NCI-H1694 treated with DMSO at 0.1 percent for 48 hours (cell line): ENCODE results near the gene CHRNA7.

Experiments used
- DNase-seq: peaks from one replicate; lab custom pipeline; 2025; lab: John Stamatoyannopoulos, UW

Gene CHRNA7

GRCh38 chr15:32029862-32030781 lies at the start of gene CHRNA7:
Gene CHRNA7 (plus strand): TSS chr15:32030515. CDS start chr15:32030595, 80 bp downstream.
- peak; percentile 12 for DNase-seq

DNA sequence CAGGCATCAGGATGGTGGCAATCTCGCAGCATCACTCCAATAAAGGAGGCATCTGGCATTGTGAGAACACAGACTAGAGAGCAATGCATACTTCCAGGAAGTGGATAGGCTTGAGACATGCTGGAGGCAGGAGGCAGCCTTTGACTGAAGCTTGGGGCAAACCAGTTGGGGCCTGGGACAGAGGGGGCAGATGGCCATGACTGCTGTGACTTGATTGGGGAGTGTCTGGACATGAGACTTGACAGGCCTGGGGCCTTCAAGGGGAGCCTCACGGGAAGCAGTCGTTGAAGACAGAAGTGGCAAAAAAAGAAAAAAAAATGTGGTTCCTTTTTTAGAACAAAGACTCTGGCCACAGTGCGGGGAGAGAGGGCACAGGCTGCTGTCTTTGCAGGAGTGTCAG lies 44.7 kb upstream of the CHRNA7 start:
- no peak for DNase-seq

- DNase-seq = no peak
Observed at GRCh38 chr15:31993062-31993461, 37.3 kb upstream of the CHRNA7 start.

DNA sequence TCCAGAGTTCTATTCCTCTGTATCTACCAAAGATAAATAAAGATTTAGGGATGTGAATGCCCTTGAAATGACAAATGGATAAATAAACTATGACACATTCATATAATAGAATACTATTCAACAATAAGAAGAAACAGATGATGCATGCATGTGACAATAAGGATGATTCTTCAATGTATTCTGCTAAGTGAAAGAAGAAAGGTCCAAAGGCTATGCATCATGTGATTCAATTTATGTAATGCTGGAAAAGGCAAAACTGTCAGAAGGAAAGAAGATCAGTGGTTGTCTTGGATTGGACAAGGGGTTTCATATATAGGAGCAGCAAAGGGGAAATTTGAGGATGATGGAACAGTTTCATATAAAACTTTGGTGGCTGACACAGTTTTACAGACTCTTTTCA lies 32.6 kb upstream of the CHRNA7 start:
- no peak for DNase-seq

DNA sequence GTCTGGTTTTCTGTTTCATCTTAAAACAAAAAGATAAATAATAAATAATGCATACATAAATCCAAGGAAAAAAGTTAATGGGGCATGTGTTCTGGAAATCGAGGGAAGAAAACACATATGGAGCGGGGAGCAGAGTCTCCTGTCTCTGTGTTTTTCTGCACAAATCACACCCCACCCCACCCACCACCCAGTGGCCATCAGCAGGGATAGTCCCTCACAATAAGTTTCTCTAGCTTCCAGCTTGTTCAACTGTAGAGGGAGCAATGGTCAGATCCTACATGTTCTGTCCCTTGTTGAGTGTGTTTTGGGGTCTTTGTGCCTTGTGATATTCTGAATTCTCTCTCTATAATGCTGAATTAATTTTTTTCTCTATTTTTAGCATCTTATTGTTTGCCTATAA lies 26.8 kb upstream of the CHRNA7 start:
- no peak for DNase-seq

DNA sequence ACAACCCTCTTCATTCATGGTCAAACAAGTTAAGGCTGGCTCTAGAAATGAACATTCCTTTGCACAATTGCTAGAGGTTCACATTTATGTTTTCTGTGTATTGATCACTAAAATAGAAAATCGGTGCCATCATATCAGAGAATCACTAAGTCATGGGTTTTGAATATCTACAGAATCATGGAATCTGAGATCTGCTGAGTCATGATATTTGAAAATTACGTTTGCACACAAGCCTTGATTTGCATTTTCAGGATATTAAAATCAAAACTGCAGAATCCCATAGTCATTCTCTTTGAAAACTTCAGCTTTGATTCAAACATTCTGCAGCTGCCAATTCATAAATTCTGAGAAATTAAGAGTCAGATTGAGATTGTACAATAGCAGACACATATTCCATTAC lies 26.1 kb upstream of the CHRNA7 start:
- no peak for DNase-seq

DNA sequence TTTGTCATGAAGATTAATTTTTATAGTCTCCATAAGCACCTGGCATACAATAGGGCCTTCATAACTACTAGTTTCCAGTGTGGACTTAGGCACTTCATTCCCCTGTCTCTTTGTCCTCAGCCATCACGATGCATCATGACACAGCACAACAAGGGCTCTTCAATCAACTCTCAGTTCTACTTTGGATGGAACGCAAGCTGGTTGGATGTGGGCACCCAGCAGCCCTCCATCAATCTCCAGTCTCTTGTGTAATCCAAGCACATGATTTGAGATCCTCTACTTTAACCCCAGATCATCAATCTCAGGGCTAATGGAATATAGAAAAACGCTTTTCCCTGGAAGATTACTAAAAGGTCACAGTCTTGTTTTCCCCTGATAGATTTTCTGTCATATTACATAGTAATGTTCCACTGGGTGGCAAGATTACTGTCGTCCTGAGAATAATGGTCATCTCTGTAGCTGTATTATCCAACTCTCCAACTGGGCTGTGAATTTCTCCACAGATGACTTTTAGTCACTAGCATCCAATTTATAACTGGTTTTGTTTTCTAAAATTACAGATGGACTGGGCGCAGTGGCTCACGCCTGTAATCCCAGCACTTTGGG lies 22.9 kb upstream of the CHRNA7 start:
- no peak for DNase-seq

GRCh38 chr15:32014953-32015352 lies 15.4 kb upstream of the CHRNA7 start:
- DNase-seq = no peak

DNA sequence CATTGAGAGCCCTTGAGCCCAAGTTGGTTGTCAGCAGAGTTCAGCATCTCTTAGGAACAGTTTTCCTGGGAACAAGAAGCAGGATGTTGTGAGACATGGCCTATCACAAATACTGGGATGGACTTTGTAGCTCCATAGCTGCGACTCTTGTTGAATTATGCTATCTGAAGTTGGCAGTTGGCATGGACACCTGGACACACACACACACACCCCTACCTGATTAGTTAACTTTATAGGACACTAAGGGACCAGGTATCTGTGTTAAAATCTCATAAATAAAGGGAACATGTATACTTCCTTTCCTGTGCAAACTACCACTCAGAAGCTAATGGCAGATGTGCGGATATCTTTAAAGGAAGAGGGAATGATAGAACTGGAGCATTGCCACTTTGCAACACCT lies 10.2 kb upstream of the CHRNA7 start:
- DNase-seq = no peak

- peak; percentile 0 for DNase-seq
Observed at GRCh38 chr15:32028921-32029320, 1.4 kb upstream of the CHRNA7 start.

DNA sequence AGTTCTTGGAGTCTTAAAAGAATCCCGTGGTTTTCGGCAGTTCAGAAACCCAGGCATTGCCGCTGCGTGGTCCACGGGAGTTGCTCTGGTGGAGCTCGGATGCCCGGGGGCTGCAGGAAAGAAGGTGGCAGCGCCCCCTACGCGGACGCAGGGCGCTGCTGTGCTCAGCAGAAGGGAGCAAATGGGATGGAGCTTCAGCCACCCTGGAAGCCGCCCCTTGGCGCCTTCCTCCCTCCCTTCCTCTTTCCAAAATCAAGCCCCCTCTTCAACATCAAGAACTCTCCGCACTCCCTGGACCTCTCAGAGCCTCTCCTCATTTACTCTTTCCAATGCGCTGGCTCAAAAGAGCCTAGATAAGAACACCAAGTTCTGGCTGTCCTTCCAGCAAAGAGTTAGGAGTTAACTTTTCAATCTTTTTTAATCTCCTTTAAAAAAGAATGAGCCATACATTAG lies 880 bp upstream of the CHRNA7 start:
- DNase-seq = peak; percentile 0

DNA sequence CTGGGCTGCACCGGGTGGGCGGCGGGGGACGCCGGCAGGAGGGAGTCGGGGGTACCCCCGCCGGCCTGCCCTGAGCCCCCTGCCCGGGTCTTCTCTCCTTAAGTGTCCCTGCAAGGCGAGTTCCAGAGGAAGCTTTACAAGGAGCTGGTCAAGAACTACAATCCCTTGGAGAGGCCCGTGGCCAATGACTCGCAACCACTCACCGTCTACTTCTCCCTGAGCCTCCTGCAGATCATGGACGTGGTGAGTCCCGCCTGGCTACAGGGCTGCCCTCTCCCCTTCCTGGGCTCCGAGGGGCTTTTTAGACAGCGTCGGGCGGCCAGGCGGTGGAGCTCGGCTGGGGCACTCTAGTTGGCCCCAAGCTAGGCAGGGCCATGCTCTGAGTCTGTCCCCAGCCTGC lies 480 bp downstream of the CHRNA7 start:
- no peak for DNase-seq

DNA sequence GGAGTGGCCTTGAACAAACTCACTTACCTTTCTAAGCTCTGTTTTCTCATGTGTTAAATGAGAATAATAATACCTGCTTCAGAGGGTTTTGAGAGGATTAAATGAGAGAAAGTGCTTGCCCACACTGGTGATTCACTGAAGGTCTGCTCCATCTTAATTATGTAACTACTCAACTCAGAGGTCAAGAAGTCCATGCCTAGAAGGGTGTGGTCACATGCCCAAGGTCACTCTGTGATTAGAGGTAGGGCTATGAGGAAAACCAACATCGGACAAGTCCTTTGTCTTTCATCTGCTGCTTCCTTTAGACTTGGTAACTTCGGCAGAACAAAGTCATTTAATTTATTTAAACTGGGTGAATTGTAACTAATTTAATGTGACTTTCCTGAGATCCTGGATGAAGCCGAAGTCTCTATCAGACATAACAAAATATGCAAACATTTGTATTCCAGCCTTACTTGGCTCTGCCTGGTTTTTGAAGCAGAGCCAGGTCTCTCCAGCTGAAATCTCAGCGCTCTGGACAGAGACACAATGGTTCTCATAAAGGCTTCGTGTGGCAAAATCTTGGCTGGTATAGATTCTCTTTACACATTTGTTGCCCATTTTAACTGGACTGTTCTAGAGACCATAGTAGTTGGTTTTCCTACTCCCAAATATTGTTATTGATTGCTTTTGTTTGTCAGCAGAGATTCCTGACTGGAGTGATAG lies 3.0 kb downstream of the CHRNA7 start:
- no peak for DNase-seq

DNA sequence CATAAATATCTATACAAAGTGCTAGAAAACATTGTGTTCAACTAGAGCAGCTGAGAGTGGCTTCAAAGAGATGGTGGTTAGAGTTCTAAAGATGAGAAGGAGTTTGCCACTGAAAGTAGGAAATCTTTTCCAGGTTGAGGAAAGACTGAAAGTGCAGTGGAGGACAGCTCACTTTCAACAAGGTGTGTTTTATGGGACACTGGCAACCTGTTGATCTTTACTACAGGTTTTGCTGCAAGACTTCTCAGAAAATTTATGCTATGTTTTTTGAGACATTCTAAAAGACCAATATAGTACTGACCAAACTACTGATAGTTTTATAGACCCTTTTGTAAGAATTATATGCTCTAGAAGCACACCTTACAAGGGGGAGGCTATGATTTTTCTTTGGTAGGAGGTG lies 3.8 kb downstream of the CHRNA7 start:
- no peak for DNase-seq

GRCh38 chr15:32035285-32035684 lies 5.0 kb downstream of the CHRNA7 start:
- no peak for DNase-seq

DNA sequence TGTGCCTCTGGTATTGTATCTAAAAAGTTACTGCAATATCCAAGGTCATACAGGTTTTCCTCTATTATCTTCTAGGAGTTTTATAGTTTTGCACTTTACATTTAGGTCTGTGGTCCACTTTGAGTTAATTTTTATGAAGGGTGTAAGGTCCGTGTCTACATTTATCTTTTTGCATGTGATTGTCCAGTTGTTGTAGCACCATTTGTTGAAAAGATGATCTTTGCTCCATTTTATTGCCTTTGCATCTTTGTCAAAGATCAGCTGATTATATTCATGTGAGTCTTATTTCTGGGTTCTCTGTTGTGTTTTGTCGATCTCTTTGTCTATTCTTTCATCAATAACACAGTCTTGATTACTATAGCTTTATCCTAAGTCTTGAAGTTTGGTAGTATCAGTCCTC lies 6.7 kb downstream of the CHRNA7 start:
- no peak for DNase-seq

GRCh38 chr15:32041294-32041693 lies 11.0 kb downstream of the CHRNA7 start:
- no peak for DNase-seq

GRCh38 chr15:32042269-32042972 lies 12.1 kb downstream of the CHRNA7 start:
- no peak for DNase-seq

DNA sequence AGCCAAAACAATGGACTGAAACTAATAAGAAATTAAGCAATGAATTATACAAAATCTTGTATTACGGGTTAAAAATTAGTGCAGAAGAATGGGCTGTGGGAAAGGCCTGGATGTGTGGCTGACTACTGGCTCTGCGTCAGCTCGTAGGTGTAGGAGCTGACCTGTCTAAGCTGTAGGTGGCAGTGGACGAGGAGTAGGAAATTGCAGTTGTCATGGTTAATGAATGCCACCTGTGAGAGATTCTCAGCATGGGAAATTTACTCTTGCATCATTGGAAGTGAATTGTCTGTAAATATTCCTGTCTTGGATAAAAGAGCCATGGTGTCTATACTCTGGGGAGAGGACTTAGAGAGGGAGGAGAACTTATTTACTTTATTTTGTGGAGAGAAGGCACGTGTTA lies 23.4 kb downstream of the CHRNA7 start:
- DNase-seq = no peak

DNA sequence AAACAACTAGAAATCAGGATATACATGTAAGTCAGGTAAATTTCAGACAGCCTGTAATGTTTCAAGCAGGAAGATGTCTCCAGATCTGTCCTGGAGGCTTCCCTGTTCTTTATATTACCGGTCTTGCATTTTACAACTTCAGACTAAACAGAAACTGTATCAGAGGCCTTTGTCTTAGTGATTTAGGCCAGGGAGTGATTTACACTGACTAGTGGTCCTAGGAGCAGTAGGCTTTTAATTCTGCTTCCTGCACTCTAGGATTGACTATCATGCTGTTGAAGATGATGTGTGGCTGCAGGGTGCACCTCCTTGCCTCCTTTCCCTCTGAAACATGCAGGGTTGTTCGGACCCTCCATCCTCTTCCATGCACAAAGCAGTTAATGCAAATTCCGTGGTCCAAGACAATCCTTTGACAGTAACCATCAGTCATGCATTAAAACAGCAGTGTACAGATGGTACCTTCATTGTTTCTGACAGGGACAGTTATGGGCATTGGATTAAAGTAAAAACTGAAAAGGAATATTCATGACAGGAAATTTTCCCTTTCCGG lies 27.6 kb downstream of the CHRNA7 start:
- no peak for DNase-seq

DNA sequence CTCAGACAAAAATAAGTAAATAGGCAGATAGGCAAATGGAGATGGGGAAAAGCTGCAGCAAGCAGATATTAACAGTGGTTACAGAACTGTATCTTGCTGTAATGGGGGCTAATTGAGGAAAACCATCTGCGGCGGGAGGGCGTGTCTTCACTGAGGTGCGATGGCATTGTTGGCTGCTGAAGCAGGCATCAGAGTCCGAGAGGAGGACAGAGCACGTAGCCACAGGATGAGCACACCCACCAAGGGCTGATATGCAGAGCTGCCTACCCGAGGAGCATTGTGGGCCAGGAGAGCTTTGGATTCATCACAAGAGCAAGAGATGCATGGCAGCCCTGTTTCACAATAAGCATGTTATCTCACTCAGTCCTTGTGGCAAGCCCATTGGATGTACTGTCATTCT lies 30.4 kb downstream of the CHRNA7 start:
- no peak for DNase-seq

DNA sequence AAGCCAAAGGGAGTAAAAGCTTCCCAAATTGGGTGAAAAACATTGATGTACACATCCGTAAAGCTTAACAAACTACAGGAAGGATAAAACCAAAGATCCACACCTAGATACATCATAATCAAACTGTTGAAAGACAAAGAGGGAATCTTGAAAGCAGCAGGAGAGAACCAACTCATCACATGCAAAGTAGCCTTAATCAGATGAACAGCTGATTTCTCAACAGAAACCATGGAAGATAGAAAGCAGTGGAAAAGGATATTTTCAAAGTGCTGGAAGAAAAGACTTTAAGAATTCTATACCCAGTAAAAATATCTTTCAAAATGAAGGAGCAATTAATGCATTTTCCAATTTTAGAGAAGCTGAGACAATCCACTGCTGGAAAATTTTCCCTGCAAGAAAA lies 36.8 kb downstream of the CHRNA7 start:
- DNase-seq = no peak
